GM10266 (cell line): ENCODE results near the gene RPL22.

Experiments used
- DNase-seq: peaks from one replicate; pipeline ENCODE4 v3.0.0; 2012; ENCODE audit errors: extremely low spot score
- CTCF ChIP-seq: IDR thresholded peaks from 2 replicates; pipeline ENCODE4 v1.5.1; 2012; ENCODE audit warnings: mild to moderate bottlenecking, low read depth; ENCODE audit not compliant: control insufficient read depth, insufficient read depth; ENCODE audit errors: missing control alignments

The RPL22 gene

DNA sequence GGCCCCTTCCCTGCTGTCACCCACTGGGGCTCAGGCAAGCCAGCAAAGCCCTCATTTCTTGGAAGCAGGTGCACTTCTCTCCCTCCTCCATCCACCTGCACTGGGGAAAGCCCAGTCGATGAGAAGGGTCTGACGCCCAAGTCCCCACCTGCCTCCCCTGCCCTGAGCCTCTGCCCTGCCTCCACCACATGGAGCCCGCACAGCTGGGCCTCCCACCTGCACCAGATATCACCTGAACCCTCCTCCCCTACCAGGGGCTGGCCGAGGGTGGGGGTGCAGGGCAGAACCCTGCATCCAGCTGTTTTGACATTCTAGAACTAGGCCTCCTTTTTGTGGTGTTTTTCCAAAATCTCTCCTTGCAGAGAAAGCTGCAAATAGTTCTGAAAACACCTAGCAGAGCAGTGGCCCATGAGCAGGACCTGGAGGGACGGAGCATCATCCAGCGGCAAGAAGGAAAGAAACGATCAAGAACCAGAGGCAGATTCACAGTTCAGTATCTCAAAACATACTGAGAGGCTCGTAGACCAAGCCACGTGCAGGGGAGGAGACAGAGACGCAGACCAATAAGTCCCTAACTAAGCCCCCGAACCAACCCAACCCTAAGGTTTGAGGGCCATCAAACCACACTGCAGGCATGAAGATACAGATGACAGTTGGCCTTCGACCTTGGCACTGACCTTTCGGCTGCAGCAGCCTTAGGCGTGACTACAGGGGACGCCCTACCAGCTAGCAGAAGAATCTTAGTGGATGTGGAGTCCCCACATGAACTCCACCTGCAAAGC, 36.0 kb downstream of the RPL22 start:
- DNase-seq, result no peak
- TF ChIP-seq CTCF, result no peak

GRCh38 chr1:6162773-6163172, 36.6 kb downstream of the RPL22 start:
- DNase-seq, result no peak
- TF ChIP-seq CTCF, result no peak

- DNase-seq, result no peak
- no peak for TF ChIP-seq CTCF
Measured at GRCh38 chr1:6162341-6162740, 37.1 kb downstream of the RPL22 start.

DNA sequence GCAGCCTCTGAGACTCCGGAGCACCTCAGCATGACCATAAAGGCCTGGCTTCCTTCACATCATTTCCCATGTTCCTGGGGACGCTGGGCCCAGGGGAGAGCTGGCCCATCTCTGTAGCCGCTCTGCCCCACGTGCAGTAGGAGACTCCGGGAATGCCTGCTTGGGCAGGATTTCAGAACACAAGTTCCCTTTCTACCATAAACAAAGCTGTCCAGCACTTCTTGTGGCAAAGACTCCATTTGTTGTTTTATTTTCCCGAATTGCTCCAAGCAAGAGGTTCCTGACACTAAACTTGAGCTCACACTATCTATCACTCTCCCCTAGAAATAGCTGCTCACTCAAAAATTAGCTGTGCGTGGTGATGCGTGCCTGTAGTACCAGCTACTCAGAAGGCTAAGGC, 41.2 kb downstream of the RPL22 start:
- no peak for TF ChIP-seq CTCF
- no peak for DNase-seq

GRCh38 chr1:6157528-6158174, 41.7 kb downstream of the RPL22 start:
- TF ChIP-seq CTCF, result no peak
- no peak for DNase-seq

DNA sequence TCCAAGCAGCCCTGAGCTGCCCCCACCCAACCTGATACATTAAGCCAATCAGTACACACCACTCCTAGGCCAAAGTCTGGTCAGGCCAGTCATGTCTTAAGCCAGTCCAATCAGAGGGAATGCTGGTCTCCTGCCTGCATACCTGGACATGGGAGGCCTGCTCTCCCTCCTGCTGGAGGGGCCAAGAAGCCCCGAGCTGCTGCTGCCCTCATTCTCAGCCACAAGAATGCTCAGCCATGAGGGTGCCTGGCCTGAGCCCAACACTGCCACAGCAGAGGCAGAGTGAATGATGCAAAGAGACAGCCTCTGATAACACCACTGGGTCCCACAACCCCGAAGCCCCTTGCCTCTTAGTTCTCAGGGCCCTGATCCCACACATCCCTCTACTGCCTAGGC, 42.3 kb downstream of the RPL22 start:
- TF ChIP-seq CTCF, result no peak
- DNase-seq, result no peak
